Esophagus muscularis mucosa (tissue), 4 donors: ENCODE results near the gene SPPL2B.

Experiments used
- EP300 ChIP-seq: sonication (generic); formaldehyde crosslinking; IDR thresholded peaks from one replicate; pipeline ENCODE4 v1.6.1; 2017; ENCODE audit warnings: antibody characterized with exemption
- POLR2A ChIP-seq: fragments of 450-650 bp; IDR thresholded peaks from one replicate; pipeline ENCODE4 v1.6.1; 2017; ENCODE audit warnings: antibody characterized with exemption, moderate library complexity, mild to moderate bottlenecking, low read depth
- TF ChIP-seq, protein P1 (sequence below), 3 experiments: fragments of 200-600 bp in 2 of 3; fragments of 450-650 bp in 1 of 3; sonication (generic) in 2 of 3; IDR thresholded peaks; one replicate each; pipeline ENCODE4 v1.5.1; 2017 to 2019; ENCODE audit warnings: antibody characterized with exemption in 3 of 3, mild to moderate bottlenecking in 2 of 3, moderate library complexity in 1 of 3

DNA sequence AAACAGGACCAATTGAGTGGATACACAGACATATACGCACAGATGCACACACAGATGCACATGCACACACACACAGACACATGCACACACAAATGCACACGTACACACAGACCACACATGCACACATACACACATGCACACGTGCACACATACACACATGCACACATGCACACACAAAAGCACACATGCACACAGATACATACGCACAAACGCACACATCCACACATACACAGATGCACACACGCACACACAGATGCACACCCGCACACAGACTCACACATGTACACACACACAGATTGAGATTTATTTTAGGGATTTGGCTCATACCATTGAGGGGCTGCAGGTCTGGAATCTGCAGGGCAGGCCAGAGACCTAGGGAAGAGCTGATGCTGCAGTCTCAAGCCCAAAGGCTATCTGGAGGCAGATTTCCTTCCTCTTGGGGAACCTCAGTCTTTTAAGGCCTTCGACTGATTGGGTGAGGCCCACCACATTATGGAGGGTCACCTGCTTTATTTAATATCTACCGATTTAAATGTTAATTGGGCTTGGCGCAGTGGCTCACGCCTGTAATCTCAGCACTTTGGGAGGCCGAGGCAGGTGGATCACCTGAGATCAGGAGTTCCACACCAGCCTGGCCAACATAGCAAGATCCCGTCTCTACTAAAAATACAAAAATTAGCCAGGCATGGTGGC lies 54.2 kb downstream of the SPPL2B start:
- TF ChIP-seq POLR2A (no peak), EP300 (no peak)
- TF ChIP-seq, protein P1, sequence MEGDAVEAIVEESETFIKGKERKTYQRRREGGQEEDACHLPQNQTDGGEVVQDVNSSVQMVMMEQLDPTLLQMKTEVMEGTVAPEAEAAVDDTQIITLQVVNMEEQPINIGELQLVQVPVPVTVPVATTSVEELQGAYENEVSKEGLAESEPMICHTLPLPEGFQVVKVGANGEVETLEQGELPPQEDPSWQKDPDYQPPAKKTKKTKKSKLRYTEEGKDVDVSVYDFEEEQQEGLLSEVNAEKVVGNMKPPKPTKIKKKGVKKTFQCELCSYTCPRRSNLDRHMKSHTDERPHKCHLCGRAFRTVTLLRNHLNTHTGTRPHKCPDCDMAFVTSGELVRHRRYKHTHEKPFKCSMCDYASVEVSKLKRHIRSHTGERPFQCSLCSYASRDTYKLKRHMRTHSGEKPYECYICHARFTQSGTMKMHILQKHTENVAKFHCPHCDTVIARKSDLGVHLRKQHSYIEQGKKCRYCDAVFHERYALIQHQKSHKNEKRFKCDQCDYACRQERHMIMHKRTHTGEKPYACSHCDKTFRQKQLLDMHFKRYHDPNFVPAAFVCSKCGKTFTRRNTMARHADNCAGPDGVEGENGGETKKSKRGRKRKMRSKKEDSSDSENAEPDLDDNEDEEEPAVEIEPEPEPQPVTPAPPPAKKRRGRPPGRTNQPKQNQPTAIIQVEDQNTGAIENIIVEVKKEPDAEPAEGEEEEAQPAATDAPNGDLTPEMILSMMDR (IDR thresholded peaks at IDR 0.05), result no peak
